Activated CD4-positive, alpha-beta memory T cell treated with anti-CD3 and anti-CD28 coated beads for 36 hours (primary cell): Measurements from ENCODE around the gene ABCC6. TPM values are rescaled to one million over a fixed set of nuclear protein-coding genes. Genes with fewer than 3 reads are reported as not detected.

Experiments
- CTCF ChIA-PET: fragments of 350-600 bp; sonication (Branson Sonifier 250); formaldehyde crosslinking; loops from one replicate; lab custom pipeline; 2021; ENCODE audit warnings: antibody characterized with exemption, inconsistent platforms; lab: Charles Lee
- POLR2A ChIA-PET: fragments of 350-600 bp; sonication (Branson Sonifier 250); formaldehyde crosslinking; loops from one replicate; lab custom pipeline; 2021; ENCODE audit warnings: antibody characterized with exemption; lab: Charles Lee
- DNase-seq: peaks from one replicate; pipeline ENCODE4 v3.0.0-alpha.2; 2020
- H3K27ac Mint-ChIP-seq: one replicate; pipeline ENCODE4 v1.8.0; 2021; ENCODE audit warnings: mixed read lengths
- H3K27me3 Mint-ChIP-seq: one replicate; pipeline ENCODE4 v1.8.0; 2021; ENCODE audit warnings: mixed read lengths
- H3K36me3 Mint-ChIP-seq: one replicate; pipeline ENCODE4 v1.8.0; 2021; ENCODE audit warnings: mixed read lengths
- H3K4me1 Mint-ChIP-seq: one replicate; pipeline ENCODE4 v1.8.0; 2021; ENCODE audit warnings: low read depth, mixed read lengths
- H3K4me3 Mint-ChIP-seq: one replicate; pipeline ENCODE4 v1.8.0; 2021; ENCODE audit warnings: mild to moderate bottlenecking, mixed read lengths
- H3K9me3 Mint-ChIP-seq: one replicate; pipeline ENCODE4 v1.8.0; 2021; ENCODE audit warnings: mixed read lengths
- intact Hi-C: fragments of 100-400 bp; cut with micrococcal nuclease; formaldehyde crosslinking; loops from one replicate; pipeline ENCODE4 v1.15.1; 2023
- total RNA-seq, 2 experiments: library from RNA; stranded (reverse); gene quantifications; one replicate each; pipeline ENCODE4 v1.2.3, GENCODE V29; 2021

The ABCC6 gene
- total RNA-seq, 2 experiments from 2014 or later: not detected

GRCh38 chr16:16178455-16179162 is 44.7 kb downstream of the ABCC6 start:
- no peaks in the 10 kb centered on the region for H3K36me3 Mint-ChIP-seq
- H3K27me3 Mint-ChIP-seq: no peaks in the 10 kb centered on the region
- ChIA-PET POLR2A (no interaction called here), CTCF (interaction anchor here (1.9 kb wide), 1 partner anchor 9 kb away, joined by 6 read pairs; no protein-coding TSS in a partner anchor)
- intact Hi-C loops: no loop called here
- H3K9me3 Mint-ChIP-seq: peaks cover 8% of the 10 kb centered on the region
- H3K27ac Mint-ChIP-seq: no peak overlapping the region
- no peak overlapping the region for H3K4me3 Mint-ChIP-seq
- DNase-seq: no peak
- no peaks in the 10 kb centered on the region for H3K4me1 Mint-ChIP-seq

GRCh38 chr16:16176328-16176727 is 47.0 kb downstream of the ABCC6 start:
- no peaks in the 10 kb centered on the region for H3K27me3 Mint-ChIP-seq
- no peak overlapping the region for H3K27ac Mint-ChIP-seq
- no peak overlapping the region for H3K4me3 Mint-ChIP-seq
- ChIA-PET CTCF (interaction anchor here (1.0 to 1.8 kb wide), 2 partner anchors 10 to 11 kb away, joined by 4 to 7 read pairs; no protein-coding TSS in a partner anchor), POLR2A (no interaction called here)
- DNase-seq: no peak
- H3K9me3 Mint-ChIP-seq: peaks cover 8% of the 10 kb centered on the region
- no peaks in the 10 kb centered on the region for H3K36me3 Mint-ChIP-seq
- intact Hi-C loops: no loop called here
- no peaks in the 10 kb centered on the region for H3K4me1 Mint-ChIP-seq

GRCh38 chr16:16175296-16175695 is 48.0 kb downstream of the ABCC6 start:
- intact Hi-C loops: no loop called here
- no peak for DNase-seq
- H3K4me3 Mint-ChIP-seq: no peak overlapping the region
- H3K9me3 Mint-ChIP-seq: peaks cover 8% of the 10 kb centered on the region
- H3K36me3 Mint-ChIP-seq: no peaks in the 10 kb centered on the region
- CTCF ChIA-PET: interaction anchor here (1.8 kb wide), 1 partner anchor 12 kb away, joined by 7 read pairs; no protein-coding TSS in a partner anchor
- no peaks in the 10 kb centered on the region for H3K4me1 Mint-ChIP-seq
- POLR2A ChIA-PET: no interaction called here
- H3K27ac Mint-ChIP-seq: no peak overlapping the region
- no peaks in the 10 kb centered on the region for H3K27me3 Mint-ChIP-seq

GRCh38 chr16:16172991-16173390 is 50.3 kb downstream of the ABCC6 start:
- no peak overlapping the region for H3K27ac Mint-ChIP-seq
- intact Hi-C loops: no loop called here
- peaks cover 8% of the 10 kb centered on the region for H3K9me3 Mint-ChIP-seq
- H3K36me3 Mint-ChIP-seq: no peaks in the 10 kb centered on the region
- H3K27me3 Mint-ChIP-seq: no peaks in the 10 kb centered on the region
- no peak for DNase-seq
- POLR2A ChIA-PET: no interaction called here
- no peaks in the 10 kb centered on the region for H3K4me1 Mint-ChIP-seq
- CTCF ChIA-PET: interaction anchor here (1.4 kb wide), 2 partner anchors 10 to 14 kb away, joined by 4 to 5 read pairs; no protein-coding TSS in a partner anchor
- no peak overlapping the region for H3K4me3 Mint-ChIP-seq

- Mint-ChIP-seq H3K27ac (peak overlapping the region; percentile 1), H3K36me3 (no peaks in the 10 kb centered on the region), H3K27me3 (no peaks in the 10 kb centered on the region), H3K4me3 (peak overlapping the region; percentile 9), H3K9me3 (peaks cover 7% of the 10 kb centered on the region), H3K4me1 (no peaks in the 10 kb centered on the region)
- DNase-seq: no peak
- CTCF ChIA-PET: interaction anchor here (0.7 kb wide), 1 partner anchor 15 kb away, joined by 3 read pairs; no protein-coding TSS in a partner anchor
- POLR2A ChIA-PET: no interaction called here
- intact Hi-C loops: no loop called here
Measured at GRCh38 chr16:16171332-16171919, 51.9 kb downstream of the ABCC6 start.

- POLR2A ChIA-PET: no interaction called here
- intact Hi-C loops: no loop called here
Measured at GRCh38 chr16:16169615-16170014, 53.7 kb downstream of the ABCC6 start.

GRCh38 chr16:16168431-16168830 is 54.9 kb downstream of the ABCC6 start:
- DNase-seq: no peak
- ChIA-PET POLR2A (no interaction called here), CTCF (no interaction called here)
- Mint-ChIP-seq H3K27ac (no peak overlapping the region), H3K9me3 (no peaks in the 10 kb centered on the region), H3K4me1 (no peaks in the 10 kb centered on the region), H3K4me3 (no peak overlapping the region), H3K36me3 (no peaks in the 10 kb centered on the region), H3K27me3 (no peaks in the 10 kb centered on the region)
- intact Hi-C loops: no loop called here

More at GRCh38 chr16:16169615-16170014, 53.7 kb downstream of the ABCC6 start:
- DNase-seq: no peak
- no peaks in the 10 kb centered on the region for H3K4me1 Mint-ChIP-seq
- H3K27me3 Mint-ChIP-seq: no peaks in the 10 kb centered on the region
- H3K36me3 Mint-ChIP-seq: no peaks in the 10 kb centered on the region
- H3K27ac Mint-ChIP-seq: no peak overlapping the region
- CTCF ChIA-PET: interaction anchor here (0.7 kb wide), 1 partner anchor 124 kb away, joined by 3 read pairs; no protein-coding TSS in a partner anchor
- no peak overlapping the region for H3K4me3 Mint-ChIP-seq
- no peaks in the 10 kb centered on the region for H3K9me3 Mint-ChIP-seq

GRCh38 chr16:16167927-16168326 is 55.4 kb downstream of the ABCC6 start:
- no peaks in the 10 kb centered on the region for H3K36me3 Mint-ChIP-seq
- intact Hi-C loops: no loop called here

GRCh38 chr16:16166949-16167348 is 56.3 kb downstream of the ABCC6 start:
- CTCF ChIA-PET: no interaction called here

More at GRCh38 chr16:16167927-16168326, 55.4 kb downstream of the ABCC6 start:
- Mint-ChIP-seq H3K4me1 (no peaks in the 10 kb centered on the region), H3K27me3 (no peaks in the 10 kb centered on the region), H3K9me3 (no peaks in the 10 kb centered on the region), H3K4me3 (no peak overlapping the region), H3K27ac (no peak overlapping the region)
- CTCF ChIA-PET: no interaction called here
- POLR2A ChIA-PET: no interaction called here
- DNase-seq: no peak

GRCh38 chr16:16166085-16166484 is 57.2 kb downstream of the ABCC6 start:
- intact Hi-C loops: no loop called here
- Mint-ChIP-seq H3K36me3 (no peaks in the 10 kb centered on the region), H3K27me3 (peaks cover 4% of the 10 kb centered on the region), H3K4me1 (no peaks in the 10 kb centered on the region), H3K27ac (no peak overlapping the region), H3K4me3 (no peak overlapping the region), H3K9me3 (no peaks in the 10 kb centered on the region)
- DNase-seq: no peak
- CTCF ChIA-PET: no interaction called here
- POLR2A ChIA-PET: no interaction called here

More at GRCh38 chr16:16166949-16167348, 56.3 kb downstream of the ABCC6 start:
- Mint-ChIP-seq H3K36me3 (no peaks in the 10 kb centered on the region), H3K27ac (no peak overlapping the region), H3K9me3 (no peaks in the 10 kb centered on the region), H3K4me1 (no peaks in the 10 kb centered on the region), H3K4me3 (no peak overlapping the region), H3K27me3 (peaks cover under 1% of the 10 kb centered on the region)
- no peak for DNase-seq
- intact Hi-C loops: no loop called here
- POLR2A ChIA-PET: no interaction called here

GRCh38 chr16:16164243-16164642 is 59.1 kb downstream of the ABCC6 start:
- DNase-seq: no peak
- Mint-ChIP-seq H3K4me1 (no peaks in the 10 kb centered on the region), H3K4me3 (no peak overlapping the region), H3K36me3 (peaks cover 3% of the 10 kb centered on the region), H3K27ac (no peak overlapping the region), H3K27me3 (peaks cover 4% of the 10 kb centered on the region), H3K9me3 (peaks cover 6% of the 10 kb centered on the region)
- CTCF ChIA-PET: interaction anchor here (1.0 kb wide), 1 partner anchor 23 kb away, joined by 3 read pairs; no protein-coding TSS in a partner anchor
- intact Hi-C loops: no loop called here
- POLR2A ChIA-PET: no interaction called here

- no peak overlapping the region for H3K27ac Mint-ChIP-seq
- POLR2A ChIA-PET: no interaction called here
- H3K36me3 Mint-ChIP-seq: peaks cover 3% of the 10 kb centered on the region
- H3K4me3 Mint-ChIP-seq: no peak overlapping the region
- CTCF ChIA-PET: no interaction called here
- no peak for DNase-seq
- no peaks in the 10 kb centered on the region for H3K4me1 Mint-ChIP-seq
- H3K9me3 Mint-ChIP-seq: peaks cover 13% of the 10 kb centered on the region
- H3K27me3 Mint-ChIP-seq: peaks cover 4% of the 10 kb centered on the region
- intact Hi-C loops: no loop called here
Measured at GRCh38 chr16:16163571-16163970, 59.7 kb downstream of the ABCC6 start.
